Hematopoietic multipotent progenitor cell treated with erythropoietin and hydrocortisone succinate and interleukin-3 and kit ligand, for 4 days (in vitro differentiated cells): Measurements from ENCODE around the gene FBLN1.
"Not testable (repeated sequence)": the region's sequence is repeated elsewhere in the genome, so short reads cannot be mapped to it uniquely, and the experiment has no call there.

Experiments used
- DNase-seq: peaks from one replicate; pipeline ENCODE4 v3.0.0-alpha.2; 2015

Gene FBLN1

DNA sequence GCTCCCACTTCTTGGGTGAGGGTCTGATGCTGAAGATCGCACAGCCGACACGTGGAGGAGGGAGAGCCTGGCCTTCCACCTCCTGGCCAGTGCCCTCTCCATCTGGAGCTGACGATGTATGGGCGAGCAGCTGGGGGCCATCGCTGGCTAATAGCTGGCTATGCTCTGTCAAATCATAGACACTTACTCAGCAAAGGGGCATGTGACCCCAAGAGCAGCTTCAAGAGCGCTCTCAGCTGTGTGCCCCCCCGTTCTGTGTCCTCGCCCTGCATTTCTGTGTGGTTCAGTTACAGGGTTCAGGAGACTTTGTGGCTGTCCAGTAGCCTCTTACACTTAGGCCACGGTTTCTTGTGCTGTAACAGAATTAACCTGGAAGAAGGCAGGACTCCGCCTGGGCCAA is 26.4 kb downstream of the FBLN1 start:
- no peak for DNase-seq

DNA sequence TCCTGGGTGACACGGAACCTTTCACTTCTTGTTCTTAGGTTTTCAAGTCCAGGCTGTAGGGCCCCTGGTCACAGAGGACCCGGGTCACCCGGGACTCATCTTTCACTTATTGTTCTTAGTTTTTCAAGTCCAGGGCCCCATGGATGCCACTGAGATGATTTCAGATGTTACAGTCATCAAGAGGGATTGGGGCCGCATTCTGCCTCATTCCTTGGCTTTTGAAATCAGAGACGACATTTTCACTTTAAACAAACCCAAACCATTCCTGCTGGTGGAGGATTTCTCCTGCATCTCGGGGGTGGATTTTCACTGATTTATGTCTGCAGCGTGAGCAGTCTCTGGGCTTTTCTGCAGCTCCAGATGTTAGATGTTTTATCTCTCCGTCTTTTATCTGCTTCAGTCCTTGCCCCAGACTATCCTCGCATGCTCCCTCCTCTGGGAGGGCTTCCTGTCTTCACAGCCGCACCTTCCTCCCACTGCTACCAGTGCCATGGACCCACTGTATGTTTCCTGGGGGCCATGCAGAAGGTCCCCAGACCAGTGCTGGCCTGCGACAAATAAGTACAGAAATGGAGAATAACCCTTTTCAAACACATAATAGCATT is 27.4 kb downstream of the FBLN1 start:
- DNase-seq: no peak

DNA sequence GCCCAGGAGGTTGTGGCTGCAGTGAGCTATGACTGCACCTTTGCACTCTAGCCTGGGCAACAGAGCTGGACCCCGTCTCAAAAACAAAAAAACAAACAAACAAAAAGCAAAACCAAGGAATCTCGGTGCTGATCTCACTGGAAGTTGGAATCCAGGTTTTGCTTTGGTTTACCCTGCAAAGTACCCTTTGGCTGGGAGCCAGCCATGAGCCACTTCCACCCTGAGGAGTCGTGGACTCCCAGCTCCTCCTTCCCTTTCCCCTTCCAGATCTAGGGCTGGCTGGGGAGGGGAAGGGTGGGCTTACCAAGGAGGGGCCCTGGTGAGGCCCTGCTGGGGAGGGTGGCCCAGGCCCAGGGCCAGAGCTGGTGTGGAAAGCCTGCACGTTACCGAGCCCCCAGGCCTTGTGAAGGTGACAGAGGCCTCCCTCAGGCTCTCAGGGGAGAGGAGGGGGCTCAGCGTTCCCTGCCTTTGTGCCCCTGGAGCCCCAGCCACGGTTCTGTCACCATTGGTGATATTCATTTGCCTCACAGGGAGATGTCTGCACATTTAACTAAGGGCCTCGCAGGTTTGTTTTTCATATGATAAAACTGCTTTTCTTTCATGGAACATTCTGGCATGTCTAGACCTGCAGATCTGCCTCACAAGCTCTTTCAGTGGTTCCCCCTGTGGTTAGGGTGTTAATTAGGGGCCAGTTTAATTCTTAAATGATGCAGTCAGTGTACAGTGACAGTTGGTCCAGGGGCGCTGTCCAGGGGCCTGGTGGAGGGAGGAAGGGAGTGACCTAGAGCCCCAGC is 29.0 kb downstream of the FBLN1 start:
- DNase-seq: no peak

DNA sequence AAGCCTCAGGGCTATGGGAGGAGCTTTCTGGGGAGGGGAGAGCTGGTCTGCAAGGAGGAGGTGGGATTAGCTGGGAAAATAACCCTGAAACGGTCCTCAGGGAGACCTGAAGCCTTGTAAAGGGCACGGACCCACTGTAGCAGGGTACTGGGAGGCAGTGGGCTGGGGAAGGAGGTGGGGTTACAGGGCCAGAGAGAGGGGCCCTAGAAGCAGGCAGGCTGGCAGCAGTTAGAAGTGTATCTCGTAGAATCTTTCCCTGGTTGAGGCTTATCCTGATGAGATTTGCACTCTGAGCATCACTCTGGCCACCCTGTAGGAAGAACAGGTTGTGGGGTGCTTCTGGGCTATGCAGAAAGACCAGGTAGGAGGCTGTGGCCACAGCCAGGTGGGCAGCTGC is 29.6 kb downstream of the FBLN1 start:
- DNase-seq: no peak

DNA sequence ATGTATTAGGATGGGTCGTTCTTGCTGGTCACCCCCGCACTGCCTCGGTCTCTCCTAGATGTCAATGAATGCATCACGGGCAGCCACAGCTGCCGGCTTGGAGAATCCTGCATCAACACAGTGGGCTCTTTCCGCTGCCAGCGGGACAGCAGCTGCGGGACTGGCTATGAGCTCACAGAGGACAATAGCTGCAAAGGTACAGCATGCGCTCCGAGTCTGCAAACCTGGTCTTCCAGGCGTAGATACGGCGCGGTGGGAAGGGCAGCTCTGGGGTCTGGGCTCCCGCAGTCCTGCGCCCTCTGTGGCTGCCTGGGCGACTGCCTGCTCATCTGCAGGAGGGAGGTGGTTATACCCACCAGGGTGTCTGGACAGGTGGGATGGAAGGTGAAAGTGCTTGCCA is 31.0 kb downstream of the FBLN1 start:
- DNase-seq: no peak

DNA sequence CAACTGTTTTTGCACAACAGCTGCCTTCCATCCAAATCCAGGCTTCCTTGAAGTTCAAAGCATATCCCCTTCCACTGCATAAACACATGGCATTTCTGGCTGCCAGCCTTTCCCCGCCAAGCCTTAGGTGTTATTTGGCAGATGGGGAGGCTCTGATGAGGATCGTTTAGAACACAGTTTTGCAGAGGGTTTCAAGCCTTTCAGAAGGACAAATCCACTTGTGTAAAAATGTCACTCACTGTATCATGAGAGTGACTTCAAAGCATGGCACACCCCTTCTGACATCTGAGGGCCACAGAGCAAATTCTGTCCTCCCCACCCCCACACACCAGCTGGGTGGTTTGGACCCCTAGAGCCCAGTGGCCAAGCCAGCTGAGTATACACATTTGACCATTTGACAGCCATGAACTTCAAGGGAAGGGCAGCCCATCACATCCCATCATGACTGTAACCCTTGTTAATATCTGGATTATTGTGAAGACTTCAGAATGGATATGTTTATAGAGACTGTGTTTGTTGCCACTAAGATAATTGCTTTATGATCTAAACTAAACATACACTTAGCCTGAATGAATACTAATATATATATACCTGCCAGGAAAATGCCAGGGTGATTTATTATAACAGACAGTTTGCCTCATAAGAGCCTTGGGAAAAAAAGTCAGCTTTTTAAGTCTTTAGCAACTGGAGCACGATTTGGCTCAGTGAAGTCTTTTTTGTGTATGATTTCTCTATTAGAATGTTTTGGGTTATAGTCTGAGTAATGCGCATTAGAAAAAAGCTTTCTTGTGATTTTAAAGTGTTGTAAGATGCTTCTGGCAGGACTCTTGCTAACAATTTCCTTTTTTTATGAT is 31.9 kb downstream of the FBLN1 start:
- no peak for DNase-seq

DNA sequence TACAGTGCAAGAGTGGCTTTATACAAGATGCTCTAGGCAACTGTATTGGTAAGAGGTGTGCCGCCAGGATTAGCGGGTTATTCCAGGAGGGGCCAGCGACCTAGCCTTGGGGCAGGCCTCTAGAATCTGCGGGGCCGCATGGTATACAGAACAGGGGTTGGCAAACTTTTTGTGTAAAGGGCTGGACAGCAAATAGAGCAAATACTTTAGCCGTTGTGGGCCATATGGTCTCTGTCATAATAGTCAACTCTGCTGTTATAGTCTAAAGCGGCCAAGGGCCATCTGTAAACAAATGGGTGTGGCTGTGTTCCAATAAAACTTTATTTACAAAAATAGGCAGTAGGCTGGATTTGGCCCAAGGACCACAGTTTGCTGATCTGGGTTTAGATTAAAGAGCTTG is 32.6 kb downstream of the FBLN1 start:
- DNase-seq: no peak

DNA sequence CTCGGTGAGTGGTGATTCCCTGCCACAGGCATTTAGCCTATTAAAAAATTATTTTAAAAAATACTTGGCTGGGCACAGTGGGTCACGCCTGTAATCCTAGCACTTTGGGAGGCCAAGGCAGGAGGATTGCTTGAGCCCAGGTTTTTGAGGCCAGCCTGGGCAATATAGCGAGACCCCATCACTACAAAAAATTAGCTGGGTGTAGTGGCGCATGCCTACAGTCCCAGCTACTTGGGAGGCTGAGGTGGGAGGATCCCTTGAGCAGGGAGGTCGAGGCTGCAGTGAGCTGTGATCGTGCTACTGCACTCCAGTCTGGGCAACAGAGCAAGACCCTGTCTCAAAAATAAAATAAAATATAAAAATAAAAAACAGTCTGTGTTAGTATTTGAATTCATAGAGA is 33.2 kb downstream of the FBLN1 start:
- DNase-seq: not testable (repeated sequence)

DNA sequence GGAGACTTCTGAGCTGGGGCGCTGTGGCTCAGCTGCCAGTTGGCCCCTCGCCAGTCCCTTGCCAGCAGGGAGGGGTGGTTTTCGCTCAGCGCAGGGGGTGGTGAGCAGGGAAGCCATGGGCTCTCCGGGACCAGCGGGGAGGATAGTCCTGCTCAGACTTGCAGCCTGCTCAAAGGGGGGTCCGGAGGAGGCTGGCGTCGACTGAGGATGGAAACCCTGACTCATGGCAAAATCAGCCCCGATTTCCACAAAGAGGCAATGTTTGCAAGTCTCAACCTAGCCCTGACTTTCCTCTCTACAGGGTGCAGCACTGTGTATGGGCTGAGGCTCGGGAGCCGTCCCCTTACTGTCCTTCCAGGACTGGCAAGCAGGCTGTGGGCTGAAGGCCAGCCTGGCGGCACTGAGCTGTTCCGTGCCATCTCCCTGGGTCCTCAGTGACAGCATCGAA is 35.1 kb downstream of the FBLN1 start:
- DNase-seq: no peak

DNA sequence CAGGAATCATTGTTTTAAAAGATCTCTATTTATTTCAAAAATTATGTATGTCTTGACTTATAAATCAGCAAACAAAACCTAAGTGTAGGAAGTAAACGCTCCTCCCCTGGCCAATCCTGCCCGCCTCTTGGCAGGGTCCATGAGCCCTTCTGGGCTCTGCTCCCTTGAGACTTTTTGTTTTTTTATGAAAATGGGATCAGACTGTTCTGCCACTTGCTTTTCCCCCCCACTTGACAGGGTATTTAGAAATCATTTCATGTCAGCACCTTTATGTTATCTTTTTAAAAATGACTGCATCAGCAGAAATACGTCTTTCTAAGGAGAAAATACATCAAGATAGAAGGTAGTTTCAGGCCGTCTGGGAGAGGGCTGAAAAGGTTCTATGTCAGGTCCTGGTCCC is 35.6 kb downstream of the FBLN1 start:
- no peak for DNase-seq

DNA sequence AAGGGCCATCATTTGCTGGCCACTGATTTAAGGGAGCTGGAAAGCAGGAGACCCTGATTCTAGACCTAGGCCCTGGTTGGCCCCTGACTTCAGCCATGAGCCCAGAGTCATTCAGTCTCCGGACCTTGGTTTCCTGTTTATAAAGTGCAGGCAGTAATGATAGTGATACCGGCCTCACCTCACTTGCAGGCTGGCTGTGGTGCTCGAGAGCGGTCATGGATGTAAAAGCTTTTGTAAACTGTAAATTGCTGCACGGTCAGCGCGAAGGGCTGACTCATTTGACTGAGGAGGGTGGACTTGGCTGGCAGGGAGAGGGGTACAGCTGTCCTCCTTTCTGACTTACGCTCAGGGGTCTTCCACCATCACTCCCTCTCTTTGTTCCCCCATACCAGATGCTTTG is 37.4 kb downstream of the FBLN1 start:
- DNase-seq: no peak

DNA sequence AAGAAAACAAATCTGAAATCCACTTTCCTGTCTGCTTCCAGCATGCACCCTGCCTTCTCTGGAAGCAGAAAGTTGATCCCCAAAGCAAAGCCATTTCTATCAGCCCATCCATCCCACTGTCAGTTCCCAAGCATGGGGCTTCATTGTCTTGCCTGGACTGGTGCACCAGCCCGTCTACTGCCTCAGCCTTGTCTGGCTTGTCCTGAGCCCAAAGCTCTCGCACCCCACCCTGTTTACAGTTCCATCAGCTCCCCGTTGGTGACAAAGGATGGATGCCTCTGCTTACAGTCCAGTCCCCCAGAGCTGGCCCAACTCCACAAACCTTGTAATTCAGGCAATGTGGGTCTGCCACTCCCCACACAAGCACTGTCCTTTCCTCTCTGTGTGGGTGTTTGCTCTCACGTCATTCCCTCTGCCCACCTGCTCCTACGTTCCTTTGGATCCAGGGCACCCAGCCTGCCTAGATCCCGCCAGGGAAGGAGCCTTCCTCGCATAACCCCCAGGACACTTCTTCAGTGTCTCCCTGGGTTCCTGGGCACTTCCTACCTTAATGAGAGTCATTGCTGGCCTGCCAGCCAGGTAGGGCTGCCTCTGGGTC is 38.8 kb downstream of the FBLN1 start:
- DNase-seq: no peak

DNA sequence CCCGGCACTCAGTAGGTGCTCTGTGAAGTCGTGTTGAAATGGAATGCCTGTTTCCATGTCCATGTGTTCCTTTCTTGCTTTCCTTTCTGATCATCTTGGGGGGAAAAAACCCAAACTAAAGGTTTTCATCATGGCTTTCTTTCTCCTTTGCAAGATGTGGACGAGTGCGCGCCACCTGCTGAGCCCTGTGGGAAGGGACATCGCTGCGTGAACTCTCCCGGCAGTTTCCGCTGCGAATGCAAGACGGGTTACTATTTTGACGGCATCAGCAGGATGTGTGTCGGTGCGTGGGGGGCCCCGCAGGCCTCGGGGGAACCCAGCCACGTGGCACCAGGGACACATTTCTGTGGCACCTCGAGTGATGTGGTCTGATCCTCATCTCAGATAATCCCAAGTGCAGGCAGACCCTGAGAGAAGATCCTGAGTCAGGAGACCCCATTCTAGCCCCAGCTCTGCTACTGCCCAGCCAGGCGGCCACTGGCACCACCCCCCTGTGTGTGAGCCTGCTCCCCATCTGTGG is 39.4 kb downstream of the FBLN1 start:
- DNase-seq: no peak

DNA sequence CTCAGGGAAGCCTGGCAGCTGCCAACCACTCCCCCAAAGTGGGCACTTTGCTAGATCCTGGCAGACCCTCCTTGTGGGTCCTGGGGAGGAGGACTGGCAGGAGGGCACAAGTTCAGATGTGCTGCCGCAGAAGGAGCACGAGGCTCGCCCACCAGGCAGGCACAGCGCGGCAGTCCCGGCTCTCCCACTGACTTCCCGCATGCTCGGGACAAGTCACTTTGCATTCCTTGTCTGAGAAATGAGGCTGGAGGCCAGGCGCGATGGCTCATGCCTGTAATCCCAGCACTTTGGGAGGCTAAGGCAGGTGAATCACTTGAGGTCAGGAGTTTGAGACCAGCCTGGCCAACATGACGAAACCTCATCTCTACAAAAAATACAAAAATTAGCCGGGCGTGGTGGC is 40.1 kb downstream of the FBLN1 start:
- not testable (repeated sequence) for DNase-seq

DNA sequence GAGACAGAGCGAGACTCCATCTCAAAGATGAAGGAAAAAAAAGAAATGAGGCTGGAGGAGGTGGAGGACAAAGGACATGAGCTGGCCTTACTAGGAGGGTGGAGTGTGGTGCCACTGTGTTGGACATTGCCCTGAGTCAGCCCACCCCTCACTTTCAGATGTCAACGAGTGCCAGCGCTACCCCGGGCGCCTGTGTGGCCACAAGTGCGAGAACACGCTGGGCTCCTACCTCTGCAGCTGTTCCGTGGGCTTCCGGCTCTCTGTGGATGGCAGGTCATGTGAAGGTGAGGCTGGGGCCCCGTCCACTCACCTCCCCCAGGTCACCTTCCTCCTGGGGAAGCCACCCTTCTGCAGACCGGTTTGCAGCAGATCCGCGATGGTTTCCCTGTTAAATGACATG is 40.6 kb downstream of the FBLN1 start:
- no peak for DNase-seq

DNA sequence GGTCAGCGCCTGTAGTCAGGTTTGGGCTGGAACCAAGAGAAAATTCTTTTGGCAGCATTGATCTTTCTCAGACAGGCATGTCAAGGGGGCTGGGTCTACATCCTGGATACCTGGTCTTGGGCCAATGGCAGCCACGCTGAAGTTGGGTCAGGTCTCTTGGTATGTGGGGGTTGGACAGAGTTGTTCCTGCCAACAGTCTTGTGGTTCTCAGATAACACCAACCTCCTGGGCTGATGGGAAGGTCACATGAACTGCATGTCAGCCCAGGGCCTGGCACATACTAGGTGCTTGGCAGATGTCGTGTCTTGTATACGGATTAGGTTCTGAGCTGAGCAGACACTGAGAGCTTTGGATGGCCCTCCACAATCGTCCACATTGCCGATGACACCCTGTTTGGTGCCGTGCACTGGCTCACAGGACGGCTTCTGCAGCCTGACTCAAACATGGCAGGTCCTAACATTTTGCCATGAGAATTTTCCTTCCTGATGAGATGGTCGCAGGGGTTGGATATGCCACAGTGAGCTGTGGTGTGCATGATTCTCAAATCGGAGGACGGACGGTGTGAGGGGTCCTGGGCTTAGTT is 42.0 kb downstream of the FBLN1 start:
- peak; percentile 84 for DNase-seq

DNA sequence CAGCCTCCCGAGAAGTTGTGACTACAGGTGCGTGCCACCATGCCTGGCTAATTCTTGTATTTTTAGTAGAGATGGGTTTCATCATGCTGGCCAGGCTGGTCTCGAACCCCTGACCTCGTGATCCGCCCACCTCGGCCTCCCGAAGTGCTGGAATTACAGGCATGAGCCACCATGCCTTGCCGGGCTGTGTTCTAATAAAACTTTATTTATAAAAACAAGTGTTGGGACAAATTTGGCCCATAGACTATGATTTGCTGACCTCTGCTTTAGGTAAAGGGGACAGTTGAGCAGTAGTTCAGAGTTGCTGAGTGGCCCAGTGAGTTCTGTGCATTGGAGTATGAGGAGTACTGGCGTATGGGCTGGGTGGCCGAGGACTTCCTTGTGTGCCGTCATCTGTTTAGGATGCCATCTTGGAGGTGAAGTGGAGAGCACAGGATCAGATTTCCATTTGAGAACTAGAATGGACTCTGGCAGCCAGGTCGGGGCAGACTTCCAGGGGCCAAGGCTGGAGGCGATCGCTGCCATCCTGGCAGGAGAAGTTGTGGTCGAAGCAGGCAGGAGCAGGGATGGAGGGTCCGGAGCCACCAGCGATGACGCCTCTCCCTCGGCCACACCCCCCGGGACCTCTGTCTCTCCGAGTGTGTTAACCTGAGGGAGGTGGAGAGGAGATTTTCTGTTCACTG is 43.8 kb downstream of the FBLN1 start:
- no peak for DNase-seq

DNA sequence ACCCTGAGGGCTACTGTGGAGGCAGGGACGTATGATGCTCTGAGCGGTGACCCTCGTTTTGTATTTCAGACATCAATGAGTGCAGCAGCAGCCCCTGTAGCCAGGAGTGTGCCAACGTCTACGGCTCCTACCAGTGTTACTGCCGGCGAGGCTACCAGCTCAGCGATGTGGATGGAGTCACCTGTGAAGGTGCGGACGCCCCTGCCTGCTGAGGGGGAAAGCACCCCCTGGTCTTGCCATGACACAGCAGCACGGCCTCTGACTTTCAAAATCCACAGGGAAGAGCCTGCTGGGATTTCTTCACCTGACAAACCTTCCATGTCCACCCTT is 44.3 kb downstream of the FBLN1 start:
- DNase-seq: no peak

DNA sequence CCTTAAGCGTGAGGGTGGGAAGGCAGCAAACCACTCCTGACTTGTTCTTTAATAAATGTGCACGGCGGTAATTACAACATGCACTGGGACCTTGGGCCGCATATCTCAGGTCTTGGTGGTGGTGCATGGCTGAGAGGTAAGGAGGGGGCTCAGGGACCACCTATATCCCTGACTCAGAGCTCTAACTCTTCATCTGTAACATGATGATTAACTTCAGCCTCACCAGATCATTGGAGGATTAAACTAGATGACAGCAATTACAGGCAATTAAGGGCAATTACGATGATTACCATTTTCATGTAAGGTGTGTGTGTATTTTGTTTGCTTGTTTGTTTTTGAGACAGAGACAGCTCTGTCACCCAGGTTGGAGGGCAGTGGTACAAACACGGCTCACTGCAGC is 45.0 kb downstream of the FBLN1 start:
- DNase-seq: no peak

DNA sequence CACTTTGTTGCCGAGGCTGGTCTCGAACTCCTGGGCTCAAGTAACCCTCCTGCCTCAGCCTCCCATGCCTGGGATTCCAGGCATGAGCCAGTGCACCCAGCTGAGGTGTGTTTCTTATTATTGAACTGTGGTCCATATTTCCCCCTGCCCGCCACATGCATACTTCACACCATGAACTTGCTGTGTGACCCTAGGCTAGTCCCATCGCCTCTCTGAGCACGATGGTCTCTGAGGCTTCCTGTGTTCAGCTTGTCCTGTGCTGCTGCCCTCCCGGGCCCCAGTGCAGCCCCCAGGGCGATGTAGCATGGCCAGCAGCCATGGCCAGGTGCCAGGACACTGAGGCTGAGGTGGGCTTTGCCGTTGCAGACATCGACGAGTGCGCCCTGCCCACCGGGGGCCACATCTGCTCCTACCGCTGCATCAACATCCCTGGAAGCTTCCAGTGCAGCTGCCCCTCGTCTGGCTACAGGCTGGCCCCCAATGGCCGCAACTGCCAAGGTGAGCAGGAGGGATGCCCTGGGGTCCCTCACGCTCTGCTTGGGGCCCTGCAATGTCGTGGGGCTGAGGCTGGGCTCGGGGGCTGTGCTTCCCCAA is 45.7 kb downstream of the FBLN1 start:
- no peak for DNase-seq

DNA sequence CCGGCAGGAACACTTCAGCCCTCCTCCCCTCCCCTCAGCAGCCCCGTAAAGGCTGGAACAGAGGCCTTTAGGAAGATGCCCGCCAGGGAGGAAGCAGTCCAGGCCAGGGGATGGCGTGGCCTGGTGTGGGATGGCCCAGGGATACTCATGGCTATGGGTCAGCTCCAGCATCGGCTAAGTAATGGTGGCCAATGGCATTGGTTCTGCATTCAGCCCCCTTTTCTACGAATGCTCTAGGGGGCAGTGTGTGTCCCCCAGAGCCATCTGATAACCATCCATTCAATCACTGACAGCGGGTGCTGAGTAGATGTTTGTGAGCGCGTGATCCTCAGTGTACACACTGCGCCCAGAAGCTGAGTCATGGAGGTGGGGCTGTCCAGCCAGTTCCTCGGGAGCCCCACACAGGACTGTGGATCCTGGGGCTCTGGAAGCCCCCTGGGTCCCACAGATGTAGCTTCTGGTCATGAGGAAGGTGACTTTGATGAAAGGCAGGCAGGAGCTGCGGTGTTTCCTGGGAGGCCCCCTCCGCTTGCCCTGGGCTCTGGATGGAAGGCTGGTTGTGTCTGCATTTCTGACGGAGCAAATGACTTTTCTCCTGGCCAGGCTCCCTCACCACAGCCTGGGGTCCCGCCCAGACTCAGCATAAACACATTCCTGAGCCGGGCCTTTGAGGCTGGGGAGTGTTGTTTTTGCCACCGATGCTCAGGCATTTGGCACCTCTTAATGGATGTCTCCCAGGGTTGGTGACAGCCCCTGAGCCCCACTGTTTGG is 46.5 kb downstream of the FBLN1 start:
- DNase-seq: peak; percentile 50
